Astrocyte (in vitro differentiated cells and primary cell): ENCODE data around the gene TADA2A. TPM values are rescaled to one million over a fixed set of nuclear protein-coding genes. Genes with fewer than 3 reads are reported as not detected.
"Not testable (repeated sequence)": the region's sequence is repeated elsewhere in the genome, so short reads cannot be mapped to it uniquely, and the experiment has no call there.

Source experiments
- DNase-seq: peaks from one replicate; pipeline ENCODE4 v3.0.0-alpha.2; 2010; ENCODE audit warnings: low read depth
- FAIRE-seq: peaks from 2 replicates; lab custom pipeline; 2011; peaks lifted over from hg19 to GRCh38; lab: Jason Lieb, UNC
- H2AFZ ChIP-seq: 2 replicates; pipeline ENCODE4 v1.6.0; 2012; ENCODE audit warnings: low read depth, low read length, inconsistent platforms
- H3K27ac ChIP-seq: 2 replicates; pipeline ENCODE4 v1.5.1; 2011; ENCODE audit warnings: low read depth, low read length, inconsistent platforms
- H3K27me3 ChIP-seq: 2 replicates; pipeline ENCODE4 v1.6.0; 2011; ENCODE audit warnings: low read length, inconsistent platforms; ENCODE audit not compliant: insufficient read depth
- H3K36me3 ChIP-seq: 2 replicates; pipeline ENCODE4 v1.5.1; 2011; ENCODE audit warnings: low read length, inconsistent platforms; ENCODE audit not compliant: insufficient read depth
- H3K4me1 ChIP-seq: 2 replicates; pipeline ENCODE4 v1.5.1; 2011; ENCODE audit warnings: low read length, inconsistent platforms; ENCODE audit not compliant: insufficient read depth
- H3K4me2 ChIP-seq: 2 replicates; pipeline ENCODE4 v1.6.0; 2012; ENCODE audit warnings: low read length, inconsistent platforms
- H3K4me3 ChIP-seq: 2 replicates; pipeline ENCODE4 v1.5.1; 2011; ENCODE audit warnings: low read depth, mild to moderate bottlenecking, low read length, inconsistent platforms; ENCODE audit not compliant: insufficient read depth
- H3K79me2 ChIP-seq: 2 replicates; pipeline ENCODE4 v1.6.0; 2012; ENCODE audit warnings: mild to moderate bottlenecking, low read length, inconsistent platforms; ENCODE audit not compliant: insufficient read depth
- H3K9ac ChIP-seq: 2 replicates; pipeline ENCODE4 v1.6.0; 2012; ENCODE audit warnings: mild to moderate bottlenecking, low read length, inconsistent platforms
- H3K9me3 ChIP-seq: 2 replicates; pipeline ENCODE4 v1.5.1; 2012; ENCODE audit warnings: low read depth, mild to moderate bottlenecking, low read length, inconsistent platforms; ENCODE audit not compliant: insufficient read depth
- H4K20me1 ChIP-seq: 2 replicates; pipeline ENCODE4 v1.6.0; 2012; ENCODE audit warnings: low read length, inconsistent platforms; ENCODE audit not compliant: insufficient read depth
- H3K27ac Mint-ChIP-seq: one replicate; pipeline ENCODE4 v1.8.0; 2021; ENCODE audit warnings: mild to moderate bottlenecking, mixed read lengths; ENCODE audit not compliant: unreplicated experiment
- H3K27me3 Mint-ChIP-seq: one replicate; pipeline ENCODE4 v1.8.0; 2021; ENCODE audit warnings: low read depth, mixed read lengths; ENCODE audit not compliant: unreplicated experiment
- H3K36me3 Mint-ChIP-seq: one replicate; pipeline ENCODE4 v1.8.0; 2021; ENCODE audit warnings: low read depth, mixed read lengths; ENCODE audit not compliant: unreplicated experiment
- H3K4me1 Mint-ChIP-seq: one replicate; pipeline ENCODE4 v1.8.0; 2021; ENCODE audit warnings: low read depth, mixed read lengths; ENCODE audit not compliant: unreplicated experiment
- H3K4me3 Mint-ChIP-seq: one replicate; pipeline ENCODE4 v1.8.0; 2021; ENCODE audit warnings: mild to moderate bottlenecking, moderate library complexity, mixed read lengths; ENCODE audit not compliant: unreplicated experiment
- H3K9me3 Mint-ChIP-seq: one replicate; pipeline ENCODE4 v1.8.0; 2021; ENCODE audit warnings: mild to moderate bottlenecking, mixed read lengths; ENCODE audit not compliant: unreplicated experiment
- CTCF ChIP-seq: IDR thresholded peaks from 2 replicates; pipeline ENCODE4 v1.5.1; 2011; ENCODE audit warnings: low read depth, mild to moderate bottlenecking, inconsistent platforms, low read length, moderate library complexity; ENCODE audit not compliant: insufficient read depth
- EZH2 ChIP-seq: IDR thresholded peaks from 2 replicates; pipeline ENCODE4 v1.6.1; 2012; ENCODE audit warnings: mild to moderate bottlenecking, low read length, inconsistent platforms; ENCODE audit not compliant: insufficient read depth
- total RNA-seq: library from RNA; stranded (reverse); gene quantifications from 2 replicates; pipeline ENCODE4 v1.2.1, GENCODE V29; 2021

TADA2A gene
- total RNA-seq, 1 donor from 2014 or later, result 14.0 TPM

GRCh38 chr17:37447641-37448040 lies 41.0 kb downstream of the TADA2A start:
- peak overlapping the region; percentile 54 for H3K4me2 ChIP-seq
- no peak for FAIRE-seq
- Mint-ChIP-seq H3K36me3 (peaks cover 11% of the 10 kb centered on the region), H3K27me3 (no peaks in the 10 kb centered on the region), H3K4me1 (peaks cover 30% of the 10 kb centered on the region), H3K4me3 (no peak overlapping the region), H3K9me3 (no peaks in the 10 kb centered on the region), H3K27ac (peak overlapping the region; percentile 73)
- H3K27me3 ChIP-seq, result no peaks in the 10 kb centered on the region
- no peaks in the 10 kb centered on the region for H4K20me1 ChIP-seq
- H3K27ac ChIP-seq, result peak overlapping the region; percentile 54
- no peak overlapping the region for H3K4me3 ChIP-seq
- peak; percentile 44 for DNase-seq
- TF ChIP-seq EZH2 (no peak), CTCF (no peak)
- peaks cover 11% of the 10 kb centered on the region for H3K4me1 ChIP-seq
- H3K36me3 ChIP-seq, result peaks cover 7% of the 10 kb centered on the region
- no peak overlapping the region for H2AFZ ChIP-seq
- peak overlapping the region; percentile 6 for H3K9ac ChIP-seq
- no peaks in the 10 kb centered on the region for H3K79me2 ChIP-seq
- no peaks in the 10 kb centered on the region for H3K9me3 ChIP-seq

DNA sequence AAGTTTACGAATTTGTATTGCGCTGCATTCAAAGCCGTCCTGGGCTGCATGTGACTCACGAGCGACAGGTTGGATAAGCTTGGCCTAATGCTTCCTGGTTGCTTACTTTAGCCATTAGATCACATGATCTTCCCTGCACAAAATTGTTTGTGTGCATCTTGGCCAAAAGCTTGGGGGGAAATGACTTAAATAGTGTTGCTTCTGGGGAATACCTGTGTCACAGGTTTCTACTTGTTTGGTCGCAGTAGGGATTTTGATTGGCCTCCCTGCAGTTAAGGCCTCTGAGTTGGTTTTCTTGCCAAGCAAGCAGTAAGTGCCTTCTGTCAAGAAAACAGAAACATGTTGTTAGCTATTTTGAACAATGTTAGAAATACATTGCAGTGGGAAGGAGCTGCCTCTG lies 43.4 kb downstream of the TADA2A start:
- Histone ChIP-seq H2AFZ (no peak overlapping the region), H4K20me1 (no peaks in the 10 kb centered on the region), H3K79me2 (no peaks in the 10 kb centered on the region), H3K4me2 (no peak overlapping the region), H3K27ac (no peak overlapping the region), H3K36me3 (peaks cover 3% of the 10 kb centered on the region), H3K4me3 (no peak overlapping the region), H3K9me3 (no peaks in the 10 kb centered on the region), H3K27me3 (no peaks in the 10 kb centered on the region), H3K9ac (no peak overlapping the region), H3K4me1 (peaks cover 11% of the 10 kb centered on the region)
- DNase-seq (no peak), FAIRE-seq (no peak)
- no peak overlapping the region for H3K27ac Mint-ChIP-seq
- no peak for TF ChIP-seq EZH2
- TF ChIP-seq CTCF, result no peak
- H3K4me3 Mint-ChIP-seq, result no peak overlapping the region
- peaks cover 11% of the 10 kb centered on the region for H3K36me3 Mint-ChIP-seq
- H3K27me3 Mint-ChIP-seq, result no peaks in the 10 kb centered on the region
- no peaks in the 10 kb centered on the region for H3K9me3 Mint-ChIP-seq
- H3K4me1 Mint-ChIP-seq, result peaks cover 34% of the 10 kb centered on the region

- not testable (repeated sequence) for H3K27me3 ChIP-seq, H3K27ac ChIP-seq, H3K9ac ChIP-seq, DNase-seq, H3K79me2 ChIP-seq, H3K9me3 ChIP-seq, H3K9me3 Mint-ChIP-seq, H3K27me3 Mint-ChIP-seq, H3K4me2 ChIP-seq, H3K36me3 ChIP-seq, FAIRE-seq, H2AFZ ChIP-seq, H3K4me3 Mint-ChIP-seq, H3K4me3 ChIP-seq, H3K4me1 ChIP-seq, H4K20me1 ChIP-seq, H3K36me3 Mint-ChIP-seq
- Mint-ChIP-seq H3K27ac (peak overlapping the region; percentile 80), H3K4me1 (peaks cover 13% of the 10 kb centered on the region)
These were observed 51.1 kb downstream of the TADA2A start for GRCh38 chr17:37457801-37458200.
